ENCODE data around the gene LCN2. TPM values are rescaled to one million over a fixed set of nuclear protein-coding genes. Genes with fewer than 3 reads are reported as not detected.

The LCN2 gene
- polyA plus RNA-seq, 3 donors = 0.29 to 0.86 (median 0.79) TPM

DNA sequence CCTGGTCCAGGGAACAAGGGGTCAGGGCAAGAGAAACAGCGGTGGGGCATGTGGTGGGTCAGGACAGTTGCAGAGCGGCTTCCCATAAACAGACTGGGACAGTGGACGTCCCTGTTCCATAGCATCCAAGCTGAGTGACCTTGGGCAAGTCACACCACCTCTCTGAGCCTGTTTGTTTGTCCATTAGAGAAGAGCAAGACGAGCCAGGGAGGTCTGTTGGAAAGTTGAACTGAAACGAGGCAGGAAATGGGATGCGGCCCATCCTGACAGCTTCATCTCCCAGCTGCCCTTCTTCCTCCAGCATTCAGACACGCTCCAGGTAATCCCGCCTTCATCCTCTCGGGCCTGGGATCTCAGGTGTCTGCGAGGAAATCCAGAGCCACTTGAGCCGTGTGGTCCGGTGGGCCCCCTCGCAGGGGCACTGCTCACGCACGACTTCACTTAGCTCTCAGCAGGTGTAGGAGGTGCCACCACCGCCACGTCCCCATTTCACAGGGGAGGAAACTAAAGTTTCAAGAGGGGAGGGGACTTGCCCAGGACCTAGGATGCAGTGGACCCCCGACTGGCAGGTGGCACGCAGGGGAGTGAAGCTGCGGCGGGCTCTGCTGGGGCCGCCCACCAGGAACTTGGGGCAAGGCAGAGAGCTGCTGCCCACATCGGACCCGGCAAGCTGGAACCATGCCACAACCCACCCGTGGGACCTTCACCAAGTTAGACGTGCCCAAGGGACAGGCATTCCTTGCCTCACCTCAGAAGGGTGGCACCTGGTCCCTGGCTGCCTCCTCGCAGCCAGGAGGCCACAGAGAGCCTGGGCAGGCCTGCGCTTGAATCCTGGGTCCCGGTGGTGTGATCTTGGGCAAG, 34.7 kb upstream of the LCN2 start:
- DNase-seq (ENCODE audit: low read depth in 3 of 3, low spot score in 2 of 3) = no peak

DNA sequence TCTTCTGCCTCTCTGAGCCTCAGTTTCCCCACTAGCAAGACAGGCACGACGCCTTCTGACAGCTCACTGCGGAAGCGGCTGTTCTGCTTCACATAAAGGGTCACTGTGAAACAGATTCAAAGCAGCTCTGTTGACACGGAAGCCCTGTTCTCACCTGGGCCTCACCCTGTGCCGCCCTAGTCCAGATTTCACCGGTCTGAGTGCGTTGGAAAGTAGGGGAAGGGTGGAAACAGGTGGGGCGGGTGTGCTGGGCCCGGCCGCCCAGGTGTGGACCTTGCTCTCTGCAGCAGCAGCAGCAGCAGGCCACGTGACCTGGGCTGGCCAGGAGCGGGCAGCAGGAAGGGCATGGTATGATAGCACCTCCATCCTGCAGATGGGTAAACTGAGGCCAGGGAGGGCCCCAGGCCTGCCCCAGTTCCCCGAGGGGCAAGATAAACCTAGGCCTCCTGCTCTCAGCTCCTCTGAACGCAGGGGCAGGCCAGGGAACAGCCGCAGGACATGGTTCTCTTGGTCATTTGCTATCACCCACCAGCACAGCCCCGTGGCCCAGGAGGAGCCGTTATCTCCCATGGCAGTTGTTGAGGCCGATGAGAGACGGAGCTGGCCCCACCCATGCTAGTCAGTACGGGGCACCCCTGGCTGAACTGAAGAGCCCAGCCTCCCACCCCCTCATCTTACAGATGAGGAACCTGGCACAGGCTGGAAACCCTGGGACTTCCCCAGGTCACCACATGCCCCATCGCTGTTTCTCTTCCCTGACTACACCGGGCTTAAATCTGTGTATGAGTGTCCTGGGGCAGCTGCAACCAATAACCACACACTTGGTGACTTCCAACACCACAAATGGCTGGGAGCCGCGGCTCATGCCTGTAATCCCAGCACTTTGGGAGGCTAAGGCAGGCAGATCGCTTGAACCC, 33.8 kb upstream of the LCN2 start:
- no peak for DNase-seq (ENCODE audit: low read depth in 3 of 3, low spot score in 2 of 3)

DNA sequence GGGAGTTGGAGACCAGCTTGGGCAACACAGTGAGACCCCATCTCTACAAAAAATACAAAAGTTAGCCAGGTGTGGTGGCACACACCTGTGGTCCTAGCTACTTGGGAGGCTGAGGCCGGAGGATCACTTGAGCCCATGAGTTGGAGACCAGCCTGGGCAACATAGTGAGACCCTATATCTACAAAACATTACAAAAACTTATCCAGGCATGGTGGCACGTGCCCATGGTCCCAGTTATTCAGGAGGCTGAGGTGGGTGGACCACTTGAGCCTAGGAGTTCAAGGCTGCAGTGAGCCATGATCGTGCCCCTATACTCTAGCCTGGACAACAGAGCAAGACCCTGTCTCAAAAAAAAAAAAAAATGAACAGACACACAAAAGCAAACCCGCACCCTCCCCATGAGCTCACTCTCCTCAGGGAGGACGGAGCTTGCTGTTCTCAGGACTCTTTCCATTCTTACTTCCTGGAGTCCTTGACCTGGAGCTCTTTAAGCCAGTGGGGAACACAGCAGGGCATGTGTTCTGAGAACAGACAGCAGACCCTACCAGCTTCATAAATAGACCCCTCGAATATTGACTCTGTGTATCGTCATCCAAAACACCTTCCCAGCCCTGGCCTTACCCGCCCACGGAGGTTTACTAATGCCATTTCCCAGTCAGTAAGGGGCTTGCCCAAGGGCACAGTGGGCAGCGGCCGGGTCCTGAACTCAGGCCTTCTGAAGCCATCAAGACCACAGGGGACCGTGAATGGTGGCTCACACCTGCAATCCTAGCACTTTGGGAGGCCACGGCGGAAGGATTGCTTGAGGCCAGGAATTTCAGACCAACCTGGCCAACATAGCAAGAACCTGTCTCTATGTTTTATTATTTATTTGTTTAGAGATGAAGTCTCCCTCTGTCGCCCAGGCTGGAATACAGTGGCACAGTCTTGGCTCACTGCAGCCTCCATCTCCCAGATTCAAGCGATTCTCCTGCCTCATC, 32.9 kb upstream of the LCN2 start:
- no peak for DNase-seq (ENCODE audit: low read depth in 3 of 3, low spot score in 2 of 3)

DNA sequence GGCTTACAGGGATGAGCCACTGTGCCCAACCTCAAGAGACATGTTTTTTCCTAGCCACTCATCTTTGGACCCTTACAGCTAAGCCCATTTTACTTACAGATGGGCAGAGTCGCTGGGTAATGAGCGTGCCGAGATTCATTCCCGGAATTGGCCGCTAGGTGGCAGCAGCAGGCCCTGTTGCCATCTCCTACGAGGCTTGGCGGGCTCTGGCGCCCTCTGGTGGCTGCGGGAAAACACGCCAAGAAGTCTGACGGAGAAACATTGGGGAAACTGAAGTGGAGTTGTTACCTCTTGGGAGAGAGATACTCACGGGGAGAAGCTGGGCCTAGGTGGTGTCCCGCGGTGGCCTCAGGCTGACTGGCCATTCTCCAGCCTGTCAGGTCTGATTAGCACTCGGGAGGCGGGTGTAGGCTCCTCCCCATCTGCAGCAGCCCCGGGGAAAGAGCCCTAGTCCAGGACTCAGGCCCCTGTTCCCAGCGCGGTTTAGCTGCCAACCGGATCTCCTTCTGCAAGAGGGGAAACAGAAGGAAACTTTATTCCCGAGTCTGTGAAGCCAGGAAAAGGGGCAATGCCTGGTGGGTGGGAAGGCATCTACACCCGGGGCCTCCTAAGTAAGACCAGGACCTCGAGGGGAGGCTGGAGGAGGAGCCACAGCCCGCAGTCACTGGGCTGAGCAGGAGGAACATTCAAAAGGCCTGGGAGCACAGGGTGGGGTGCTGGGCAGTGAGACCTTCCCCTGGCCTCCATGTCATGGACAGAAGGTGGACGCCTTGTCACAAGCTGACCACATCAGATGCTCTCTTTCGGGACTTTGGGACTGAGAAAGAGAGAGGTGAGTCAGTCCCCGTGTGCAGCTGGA, 31.4 kb upstream of the LCN2 start:
- peak; percentile 67 to 83 (median 80) for DNase-seq (ENCODE audit: low read depth in 3 of 3, low spot score in 2 of 3)

DNA sequence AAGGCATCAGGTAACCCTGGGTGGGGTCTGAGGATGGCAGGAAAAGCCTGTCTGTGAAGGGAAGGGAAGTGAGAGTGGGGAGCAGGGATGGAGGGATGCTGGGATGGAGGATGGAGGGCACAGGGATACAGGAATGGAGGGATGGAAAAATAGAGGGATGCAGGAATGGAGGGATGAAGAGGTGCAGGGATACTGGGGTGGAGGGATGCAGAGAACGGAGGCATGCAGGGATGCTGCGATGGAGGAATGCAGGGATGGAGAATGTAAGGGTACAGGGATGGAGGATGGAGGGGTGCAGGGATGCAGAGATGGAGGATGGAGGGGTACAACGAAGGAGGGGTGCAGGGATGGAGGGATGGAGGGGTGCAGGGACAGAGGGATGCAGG, 30.8 kb upstream of the LCN2 start:
- no peak for DNase-seq (ENCODE audit: low read depth in 3 of 3, low spot score in 2 of 3)

DNA sequence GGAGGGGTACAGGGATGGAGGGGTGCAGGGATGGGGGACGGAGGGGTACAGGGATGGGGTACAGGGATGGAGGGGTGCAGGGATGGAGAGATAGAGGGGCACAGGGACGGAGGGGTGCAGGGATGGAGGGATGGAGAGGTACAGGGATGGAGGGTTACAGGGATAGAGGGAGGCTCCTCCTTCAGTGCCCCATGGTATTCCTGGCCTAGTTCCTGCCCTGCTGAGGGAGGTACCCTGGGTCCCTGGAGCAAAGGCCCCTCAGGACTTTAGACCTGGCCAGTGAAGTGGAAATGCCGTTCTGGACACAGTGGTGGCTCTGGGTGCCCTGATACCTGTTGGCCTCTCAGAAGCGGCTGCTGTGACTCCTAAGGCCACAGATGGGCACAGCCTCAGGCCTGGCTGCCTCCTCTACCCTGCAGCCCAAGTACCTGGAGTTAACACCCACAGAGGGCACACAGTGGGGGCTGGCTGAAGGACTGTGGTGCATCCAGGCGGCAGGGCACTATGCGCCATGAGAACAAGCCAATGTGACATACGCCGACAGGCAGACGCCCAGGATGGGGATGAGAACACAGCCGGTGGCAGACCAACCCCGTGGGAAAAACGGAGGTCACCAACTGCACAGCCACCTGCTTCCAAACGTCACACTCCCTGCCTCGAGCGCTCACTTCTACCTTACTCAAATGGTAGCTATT, 30.1 kb upstream of the LCN2 start:
- no peak for DNase-seq (ENCODE audit: low read depth in 3 of 3, low spot score in 2 of 3)

- DNase-seq (ENCODE audit: low read depth in 3 of 3, low spot score in 2 of 3) = no peak
Measured at GRCh38 chr9:128120061-128120740, 29.1 kb upstream of the LCN2 start.

DNA sequence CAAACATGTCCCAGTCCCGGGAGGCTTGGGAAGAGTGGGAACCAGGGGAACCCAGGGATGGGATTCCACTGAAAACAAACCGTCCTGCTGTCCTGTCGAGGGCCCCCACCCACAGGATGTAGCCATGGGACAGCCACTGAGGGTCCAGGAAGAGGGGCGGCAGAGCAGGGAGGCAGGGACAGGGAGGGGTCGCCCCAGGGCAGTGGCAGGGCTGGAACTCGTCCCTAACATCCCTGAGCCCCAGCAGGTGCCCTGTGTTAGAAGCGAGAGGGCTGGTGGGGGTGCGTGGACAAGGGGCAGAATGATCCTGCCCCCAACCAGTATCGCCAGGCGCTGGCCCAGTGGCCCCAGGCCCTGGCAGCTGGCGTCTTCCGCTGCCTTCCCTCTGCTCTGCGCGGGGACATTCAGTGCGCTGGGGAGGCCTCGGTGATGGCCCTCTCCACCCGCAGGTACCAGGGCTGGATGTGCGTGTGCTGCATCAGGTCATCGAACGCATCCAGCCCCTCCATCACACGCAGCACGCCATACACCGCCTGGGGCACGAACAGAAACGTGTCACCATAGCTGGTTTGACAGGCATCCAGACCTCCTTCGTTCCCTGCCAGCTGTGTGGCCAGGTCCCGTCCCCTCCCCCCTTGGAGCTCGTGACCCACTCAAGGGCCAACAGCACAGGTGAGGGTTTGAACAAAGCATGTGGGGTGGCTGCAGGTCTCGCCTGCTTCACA, 28.4 kb upstream of the LCN2 start:
- no peak for DNase-seq (ENCODE audit: low read depth in 3 of 3, low spot score in 2 of 3)

DNA sequence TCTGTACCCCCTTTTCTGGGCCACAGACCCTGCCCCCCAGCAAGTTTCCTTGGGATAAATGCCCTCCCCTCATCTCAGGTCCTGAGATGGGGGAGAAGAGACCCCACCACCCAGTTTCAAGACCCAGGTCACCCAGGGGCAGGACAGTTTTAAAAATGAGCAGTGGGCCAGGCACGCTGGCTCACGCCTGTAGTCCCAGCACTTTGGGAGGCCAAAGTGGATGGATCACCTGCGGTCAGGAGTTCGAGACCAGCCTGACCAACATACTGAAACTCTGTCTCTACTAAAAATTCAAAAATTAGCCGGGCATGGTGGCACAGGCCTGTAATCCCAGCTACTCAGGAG, 27.8 kb upstream of the LCN2 start:
- DNase-seq (ENCODE audit: low read depth in 3 of 3, low spot score in 2 of 3) = no peak

- DNase-seq (ENCODE audit: low read depth in 3 of 3, low spot score in 2 of 3) = no peak
Measured at GRCh38 chr9:128121924-128122808, 27.1 kb upstream of the LCN2 start.

DNA sequence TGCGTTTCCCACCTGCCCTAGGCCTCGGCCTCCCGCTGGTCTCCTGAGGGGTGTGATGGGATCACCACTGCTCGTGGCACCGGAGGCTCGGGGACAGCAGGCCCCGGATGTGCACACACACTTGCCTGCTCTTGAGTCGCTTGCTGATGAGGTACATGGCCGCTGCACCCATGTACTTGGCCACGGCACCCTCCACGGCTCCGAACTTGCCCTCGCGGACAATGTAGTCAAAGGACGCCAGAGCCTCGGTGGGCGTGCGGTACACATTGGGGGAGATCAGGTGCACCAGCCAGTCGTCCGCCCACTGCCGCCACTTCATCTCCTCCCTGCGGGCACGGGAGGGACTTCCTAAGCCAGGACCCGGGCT, 26.5 kb upstream of the LCN2 start:
- no peak for DNase-seq (ENCODE audit: low read depth in 3 of 3, low spot score in 2 of 3)

DNA sequence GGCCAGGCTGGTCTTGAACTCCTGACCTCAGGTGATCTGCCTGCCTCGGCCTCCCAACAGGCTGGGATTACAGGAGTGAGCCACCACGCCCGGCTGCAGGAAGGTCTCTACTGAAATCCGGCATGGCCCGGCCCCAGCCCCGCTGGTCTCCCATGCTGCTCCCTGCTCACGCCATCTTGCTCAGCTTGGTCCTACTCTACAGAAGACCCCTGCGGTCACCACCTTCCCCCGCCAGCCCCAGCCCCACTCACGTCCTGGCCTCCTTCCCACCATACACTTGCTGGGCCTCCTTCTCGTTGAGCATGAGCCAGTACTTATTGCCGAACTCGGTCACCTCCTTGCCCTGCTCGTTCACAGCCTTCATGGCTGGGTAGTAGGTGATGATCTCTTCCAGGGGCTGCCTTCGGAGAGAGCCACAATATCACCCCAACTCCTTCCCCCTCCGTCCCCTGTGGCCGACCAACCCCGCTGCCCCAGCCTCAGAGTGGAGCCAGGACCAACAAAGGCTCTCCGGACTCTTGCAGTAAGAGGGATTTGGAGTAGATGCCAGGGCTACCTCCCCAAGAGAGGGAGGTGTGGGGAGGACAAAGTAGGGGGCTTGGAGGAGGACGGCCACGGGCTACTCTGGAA, 25.7 kb upstream of the LCN2 start:
- DNase-seq (ENCODE audit: low read depth in 3 of 3, low spot score in 2 of 3) = no peak

- no peak for DNase-seq (ENCODE audit: low read depth in 3 of 3, low spot score in 2 of 3)
Measured at GRCh38 chr9:128124451-128124850, 24.8 kb upstream of the LCN2 start.

- no peak for DNase-seq (ENCODE audit: low read depth in 3 of 3, low spot score in 2 of 3)
Measured at GRCh38 chr9:128124873-128125579, 24.2 kb upstream of the LCN2 start.

DNA sequence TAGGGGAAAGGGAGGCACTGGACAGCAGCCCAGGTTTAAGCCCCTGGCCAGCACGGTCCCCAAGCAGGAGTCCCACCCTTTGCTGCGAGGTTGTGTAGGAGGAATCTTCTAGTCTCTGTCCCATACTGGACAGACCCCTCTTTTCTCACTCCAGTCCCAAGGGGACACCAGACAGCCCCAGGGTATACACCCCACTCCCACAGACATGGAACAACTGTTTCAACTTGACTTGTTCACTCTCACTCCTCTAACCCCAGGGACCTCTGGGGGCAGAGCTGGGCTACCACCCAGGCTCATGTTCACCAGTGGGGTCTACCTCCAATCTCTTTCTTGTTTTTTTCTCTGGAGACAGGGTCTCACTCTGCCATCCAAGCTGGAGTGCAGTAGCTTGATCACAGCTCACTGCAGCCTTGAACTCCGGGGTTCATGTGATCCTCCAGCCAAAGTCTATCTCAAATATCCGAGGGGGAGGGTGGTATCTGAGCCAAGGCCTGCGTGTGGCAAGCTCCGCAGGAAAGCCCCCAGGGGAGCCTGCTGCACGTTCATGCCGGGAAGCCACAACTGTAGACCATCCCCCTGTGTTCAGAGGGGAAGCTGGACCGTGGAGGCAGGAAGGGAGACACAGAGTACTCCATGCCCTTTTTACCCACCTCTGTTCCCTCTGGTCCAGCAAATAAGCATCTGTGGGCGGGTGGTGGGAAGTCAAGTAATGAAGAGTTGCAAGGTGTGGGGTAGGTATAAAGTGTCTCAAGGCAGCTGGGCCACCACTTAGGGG, 23.5 kb upstream of the LCN2 start:
- no peak for DNase-seq (ENCODE audit: low read depth in 3 of 3, low spot score in 2 of 3)

Measured in right renal cortex interstitium (tissue), 3 donors.